Esophagus squamous epithelium (tissue), 4 donors: ENCODE measurements around the gene PRODH.

Source experiments
- CTCF ChIP-seq, 6 experiments: fragments of 450-650 bp in 4 of 6; fragments of 200-600 bp in 2 of 6; sonication (generic) in 2 of 6; IDR thresholded peaks; one replicate each; pipeline ENCODE4 v1.5.1; 2016 to 2019; ENCODE audit warnings: antibody characterized with exemption in 6 of 6, mild to moderate bottlenecking in 4 of 6, moderate library complexity in 4 of 6
- POLR2A ChIP-seq, 4 donors: fragments of 450-650 bp; IDR thresholded peaks; one replicate each; pipeline ENCODE4 v1.6.1; 2017; ENCODE audit warnings: antibody characterized with exemption in 4 of 4, mild to moderate bottlenecking in 4 of 4, moderate library complexity in 3 of 4

GRCh38 chr22:18968011-18968749 lies 32.1 kb upstream of the PRODH start:
- TF ChIP-seq CTCF (IDR thresholded peaks at IDR 0.05) (no peak), POLR2A (IDR thresholded peaks at IDR 0.05) (no peak)
